Globus pallidus (tissue), 1 donor: Measurements from ENCODE around the gene XG.
"Not testable (repeated sequence)": the region's sequence is repeated elsewhere in the genome, so short reads cannot be mapped to it uniquely, and the experiment has no call there.

Experiments
- DNase-seq: peaks from one replicate; pipeline ENCODE4 v3.0.0-alpha.2; 2015; ENCODE audit warnings: low spot score

XG gene

GRCh38 chrX:2751874-2752300 is at the start of gene XG:
Gene XG (plus strand): TSS chrX:2752040. CDS start chrX:2752275, 235 bp downstream.
- not testable (repeated sequence) for DNase-seq

GRCh38 chrX:2703991-2704369 is 47.9 kb upstream of the XG start:
- peak; percentile 12 for DNase-seq

GRCh38 chrX:2705046-2705832 is 46.6 kb upstream of the XG start:
- no peak for DNase-seq

- DNase-seq = no peak
Measured at GRCh38 chrX:2707334-2707760, 44.5 kb upstream of the XG start.

GRCh38 chrX:2708021-2708420 is 43.8 kb upstream of the XG start:
- no peak for DNase-seq

GRCh38 chrX:2708592-2709188 is 43.1 kb upstream of the XG start:
- no peak for DNase-seq

- DNase-seq = no peak
Measured at GRCh38 chrX:2709556-2709955, 42.3 kb upstream of the XG start.

- DNase-seq = no peak
Measured at GRCh38 chrX:2710041-2710840, 41.6 kb upstream of the XG start.

- no peak for DNase-seq
Measured at GRCh38 chrX:2711441-2711840, 40.4 kb upstream of the XG start.

GRCh38 chrX:2712428-2712827 is 39.4 kb upstream of the XG start:
- DNase-seq = no peak

GRCh38 chrX:2712890-2713840 is 38.7 kb upstream of the XG start:
- no peak for DNase-seq

GRCh38 chrX:2714551-2714950 is 37.3 kb upstream of the XG start:
- no peak for DNase-seq

GRCh38 chrX:2715066-2715600 is 36.7 kb upstream of the XG start:
- no peak for DNase-seq

- no peak for DNase-seq
Measured at GRCh38 chrX:2717312-2717711, 34.5 kb upstream of the XG start.

GRCh38 chrX:2718821-2719220 is 33.0 kb upstream of the XG start:
- DNase-seq = no peak

- no peak for DNase-seq
Measured at GRCh38 chrX:2719774-2720447, 31.9 kb upstream of the XG start.

- peak; percentile 33 for DNase-seq
Measured at GRCh38 chrX:2723286-2723879, 28.5 kb upstream of the XG start.

GRCh38 chrX:2727264-2727663 is 24.6 kb upstream of the XG start:
- not testable (repeated sequence) for DNase-seq

GRCh38 chrX:2732076-2732475 is 19.8 kb upstream of the XG start:
- DNase-seq = no peak

- DNase-seq = no peak
Measured at GRCh38 chrX:2732649-2733048, 19.2 kb upstream of the XG start.
